Gastrocnemius medialis (tissue), 4 donors: ENCODE measurements around the gene SNRPE. TPM values are rescaled to one million over a fixed set of nuclear protein-coding genes. Genes with fewer than 3 reads are reported as not detected.

ENCODE experiments used
- ATAC-seq, 2 donors: fragments of 150-250 bp; one replicate each; pipeline ENCODE4 v1.9.1; 2016
- DNase-seq, 2 donors: peaks; one replicate each; pipeline ENCODE4 v3.0.0-alpha.2; 2019
- H3K27ac ChIP-seq, 4 donors: fragments of 200-600 bp; sonication (generic); 1 replicate in 1 of 4; 2 replicates in 3 of 4; pipeline ENCODE4 v1.5.1; 2016 to 2018; ENCODE audit warnings: mild to moderate bottlenecking in 2 of 4, moderate library complexity in 1 of 4
- H3K27me3 ChIP-seq, 3 donors: fragments of 200-600 bp; sonication (generic) in 2 of 3; 1 replicate in 1 of 3; 2 replicates in 2 of 3; pipeline versions ENCODE4 v1.5.1 to v1.6.0; 2016 to 2019; ENCODE audit warnings: mild to moderate bottlenecking in 1 of 3, moderate library complexity in 1 of 3
- H3K36me3 ChIP-seq, 2 donors: fragments of 200-600 bp; sonication (generic) in 1 of 2; one replicate each; pipeline ENCODE4 v1.5.1; 2017 to 2018
- H3K4me1 ChIP-seq, 2 donors: fragments of 200-600 bp; sonication (generic) in 1 of 2; one replicate each; pipeline ENCODE4 v1.5.1; 2016 to 2017; ENCODE audit warnings: mild to moderate bottlenecking in 2 of 2
- H3K4me3 ChIP-seq, 4 donors: fragments of 200-600 bp; sonication (generic) in 3 of 4; 1 replicate in 1 of 4; 2 replicates in 3 of 4; pipeline ENCODE4 v1.5.1; 2016 to 2019; ENCODE audit warnings: mild to moderate bottlenecking in 2 of 4
- H3K9me3 ChIP-seq, 3 donors: fragments of 200-600 bp; sonication (generic) in 2 of 3; 1 replicate in 1 of 3; 2 replicates in 2 of 3; pipeline ENCODE4 v1.5.1; 2016 to 2019
- POLR2A ChIP-seq, 2 donors: fragments of 450-650 bp; IDR thresholded peaks; one replicate each; pipeline ENCODE4 v1.6.1; 2017; ENCODE audit warnings: antibody characterized with exemption in 2 of 2, mild to moderate bottlenecking in 2 of 2, moderate library complexity in 2 of 2
- in situ Hi-C, 4 donors: fragments of 200-750 bp; cut with MboI; loops; one replicate each; pipeline versions ENCODE4 v1.15.0 to v1.8.0; 2017; ENCODE audit warnings: low sequenced_read_pairs in 4 of 4
- intact Hi-C: fragments of 100-400 bp; cut with DNase I; formaldehyde crosslinking; loops from one replicate; pipeline ENCODE4 v1.15.1; 2023; ENCODE audit warnings: low total_unique reads
- total RNA-seq, 4 donors: library from RNA; depleted of rRNA; stranded (reverse); fragments of >200 nt; gene quantifications; one replicate each; pipeline versions ENCODE4 v1.1.0 to v1.2.3, GENCODE V29; 2016
- TF ChIP-seq, protein P1 (sequence below), 5 experiments: fragments of 450-650 bp in 3 of 5; fragments of 200-600 bp in 2 of 5; sonication (generic) in 2 of 5; IDR thresholded peaks in 4 of 5; conservative IDR thresholded peaks in 1 of 5; 1 replicate in 4 of 5; 2 replicates in 1 of 5; pipeline ENCODE4 v1.5.1; 2016 to 2019; ENCODE audit warnings: antibody characterized with exemption in 5 of 5, mild to moderate bottlenecking in 3 of 5, moderate library complexity in 3 of 5

SNRPE gene
- total RNA-seq, 4 donors from 2014 or later: 23.7 to 39.1 (median 30.5) TPM

DNA sequence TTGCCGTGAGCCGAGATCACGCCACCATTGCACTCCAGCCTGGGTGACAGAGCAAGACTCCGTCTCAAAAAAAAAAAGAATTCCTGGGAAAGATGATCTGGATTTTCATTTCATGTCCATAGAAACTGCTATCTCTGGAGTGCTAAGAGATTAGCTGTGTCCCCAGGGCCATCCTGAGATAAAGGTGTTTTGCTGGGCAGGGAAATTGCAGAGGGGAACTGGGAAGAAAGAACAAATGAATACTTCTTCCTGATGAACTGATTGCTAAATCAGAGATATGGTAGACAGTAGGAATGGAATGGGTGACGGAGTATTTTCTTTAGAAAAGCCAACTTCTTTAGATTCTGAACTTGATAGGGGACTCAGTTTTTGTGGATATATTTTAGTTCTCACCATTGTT, 19.2 kb downstream of the SNRPE start:
- H3K27me3 ChIP-seq: no peaks in the 10 kb centered on the region
- in situ Hi-C loops (no loop called here), intact Hi-C loops (no loop called here)
- no peaks in the 10 kb centered on the region for H3K4me1 ChIP-seq
- no peaks in the 10 kb centered on the region for H3K36me3 ChIP-seq
- DNase-seq: no peak
- TF ChIP-seq, protein P1, sequence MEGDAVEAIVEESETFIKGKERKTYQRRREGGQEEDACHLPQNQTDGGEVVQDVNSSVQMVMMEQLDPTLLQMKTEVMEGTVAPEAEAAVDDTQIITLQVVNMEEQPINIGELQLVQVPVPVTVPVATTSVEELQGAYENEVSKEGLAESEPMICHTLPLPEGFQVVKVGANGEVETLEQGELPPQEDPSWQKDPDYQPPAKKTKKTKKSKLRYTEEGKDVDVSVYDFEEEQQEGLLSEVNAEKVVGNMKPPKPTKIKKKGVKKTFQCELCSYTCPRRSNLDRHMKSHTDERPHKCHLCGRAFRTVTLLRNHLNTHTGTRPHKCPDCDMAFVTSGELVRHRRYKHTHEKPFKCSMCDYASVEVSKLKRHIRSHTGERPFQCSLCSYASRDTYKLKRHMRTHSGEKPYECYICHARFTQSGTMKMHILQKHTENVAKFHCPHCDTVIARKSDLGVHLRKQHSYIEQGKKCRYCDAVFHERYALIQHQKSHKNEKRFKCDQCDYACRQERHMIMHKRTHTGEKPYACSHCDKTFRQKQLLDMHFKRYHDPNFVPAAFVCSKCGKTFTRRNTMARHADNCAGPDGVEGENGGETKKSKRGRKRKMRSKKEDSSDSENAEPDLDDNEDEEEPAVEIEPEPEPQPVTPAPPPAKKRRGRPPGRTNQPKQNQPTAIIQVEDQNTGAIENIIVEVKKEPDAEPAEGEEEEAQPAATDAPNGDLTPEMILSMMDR (IDR thresholded peaks at IDR 0.05 in 4 of 5, conservative IDR thresholded peaks at IDR 0.05 in 1 of 5): no peak
- no peak for TF ChIP-seq POLR2A (IDR thresholded peaks at IDR 0.05)
- no peaks in the 10 kb centered on the region for H3K9me3 ChIP-seq
- no peak overlapping the region for H3K4me3 ChIP-seq
- no peak for ATAC-seq
- no peak overlapping the region for H3K27ac ChIP-seq

DNA sequence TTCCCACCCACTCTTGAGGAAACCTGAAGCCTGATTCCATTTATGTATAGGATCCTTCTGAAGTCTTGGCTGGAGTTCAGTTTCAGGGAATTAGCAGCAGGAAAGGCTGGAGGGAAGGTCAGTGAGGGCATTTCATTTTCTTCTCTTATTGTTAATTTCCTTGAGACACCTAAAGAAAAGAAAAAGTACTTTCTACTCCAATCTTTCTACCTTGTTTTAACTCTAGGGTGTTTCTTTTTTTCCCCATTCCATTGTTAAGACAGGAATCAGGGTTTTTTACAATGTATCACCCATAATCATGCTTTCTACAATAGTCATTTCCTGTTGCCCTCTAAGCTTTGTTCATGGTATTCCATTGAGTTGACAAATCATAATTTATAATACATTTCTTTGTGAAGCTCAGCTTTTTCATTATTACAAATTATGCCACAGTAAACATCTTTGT, 27.4 kb downstream of the SNRPE start:
- Histone ChIP-seq H3K4me1 (no peaks in the 10 kb centered on the region), H3K36me3 (no peaks in the 10 kb centered on the region), H3K27ac (no peak overlapping the region), H3K9me3 (no peaks in the 10 kb centered on the region), H3K4me3 (no peak overlapping the region), H3K27me3 (no peaks in the 10 kb centered on the region)
- no peak for DNase-seq
- in situ Hi-C loops: no loop called here
- intact Hi-C loops: no loop called here
- TF ChIP-seq POLR2A (IDR thresholded peaks at IDR 0.05): no peak
- TF ChIP-seq, protein P1 (IDR thresholded peaks at IDR 0.05 in 4 of 5, conservative IDR thresholded peaks at IDR 0.05 in 1 of 5): no peak
- no peak for ATAC-seq

DNA sequence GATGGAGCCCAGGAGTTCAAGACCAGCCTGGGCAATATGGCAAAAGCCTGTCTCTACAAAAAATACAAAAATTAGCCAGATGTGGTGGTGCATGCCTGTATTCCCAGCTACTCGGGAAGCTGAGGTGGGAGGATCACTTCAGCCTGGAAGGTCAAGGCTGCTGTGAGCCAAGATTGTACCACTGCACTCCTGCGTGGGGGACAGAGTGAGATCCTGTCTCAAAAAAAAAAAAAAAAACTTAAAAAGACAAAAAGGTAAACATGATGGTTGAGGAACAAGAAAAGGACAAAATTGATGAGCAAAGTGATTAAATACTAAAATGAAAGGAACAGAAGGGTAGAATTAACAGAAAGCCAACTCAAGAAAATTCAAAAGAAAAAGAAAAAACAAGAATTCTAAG, 30.6 kb downstream of the SNRPE start:
- TF ChIP-seq POLR2A (IDR thresholded peaks at IDR 0.05): no peak
- TF ChIP-seq, protein P1 (IDR thresholded peaks at IDR 0.05 in 4 of 5, conservative IDR thresholded peaks at IDR 0.05 in 1 of 5): no peak
- Histone ChIP-seq H3K36me3 (no peaks in the 10 kb centered on the region), H3K27ac (no peak overlapping the region), H3K4me3 (no peak overlapping the region), H3K9me3 (peaks cover 0 to 9% (median 0%) of the 10 kb centered on the region in 3 donors), H3K27me3 (no peaks in the 10 kb centered on the region), H3K4me1 (no peaks in the 10 kb centered on the region)
- intact Hi-C loops (no loop called here), in situ Hi-C loops (no loop called here)
- DNase-seq (no peak), ATAC-seq (no peak)

DNA sequence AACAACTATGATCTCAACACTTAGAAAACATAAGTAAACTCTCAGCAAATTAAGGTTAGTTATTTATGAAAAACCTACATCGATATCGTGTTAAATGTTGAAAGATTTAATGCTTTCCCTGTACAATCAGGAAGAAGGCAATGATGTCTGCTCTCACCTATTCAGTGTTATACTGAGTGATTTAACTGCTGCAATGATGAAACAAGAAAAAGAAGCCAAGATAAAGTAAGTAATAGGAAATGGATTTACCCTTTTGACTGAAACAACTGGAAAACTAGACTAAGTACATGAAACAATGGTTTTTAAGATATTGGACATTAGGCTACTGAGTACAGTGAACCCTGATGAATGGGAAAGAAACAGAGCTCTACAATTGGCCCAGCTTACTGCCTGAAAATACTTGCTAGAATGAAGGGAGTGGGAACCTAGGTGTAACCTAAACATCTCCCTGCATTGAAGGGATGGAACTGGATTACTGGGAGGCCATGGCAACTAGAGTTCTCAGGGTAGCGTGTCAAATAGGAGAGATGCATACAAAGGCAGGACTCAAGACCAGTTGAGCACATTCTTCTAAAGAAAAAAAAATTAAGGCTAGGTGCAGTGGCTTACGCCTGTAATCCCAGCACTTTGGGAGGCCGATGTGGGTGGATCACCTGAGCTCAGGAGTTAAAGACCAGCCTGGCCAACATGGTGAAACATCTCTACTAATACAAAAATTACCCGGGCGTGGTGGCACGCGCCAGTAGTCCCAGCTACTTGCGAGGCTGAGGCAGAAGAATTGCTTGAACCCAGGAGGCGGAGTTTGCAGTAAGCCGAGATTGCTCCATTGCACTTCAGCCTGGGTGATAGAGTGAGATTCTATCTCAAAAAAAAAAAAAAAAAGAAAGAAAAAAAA, 37.3 kb downstream of the SNRPE start:
- intact Hi-C loops (no loop called here), in situ Hi-C loops (no loop called here)
- TF ChIP-seq, protein P1 (IDR thresholded peaks at IDR 0.05 in 4 of 5, conservative IDR thresholded peaks at IDR 0.05 in 1 of 5): no peak
- no peak for TF ChIP-seq POLR2A (IDR thresholded peaks at IDR 0.05)
- no peak overlapping the region for H3K4me3 ChIP-seq
- DNase-seq (no peak), ATAC-seq (no peak)
- peaks cover 0 to 9% (median 0%) of the 10 kb centered on the region in 3 donors for H3K9me3 ChIP-seq
- H3K27me3 ChIP-seq: no peaks in the 10 kb centered on the region
- H3K4me1 ChIP-seq: no peaks in the 10 kb centered on the region
- no peaks in the 10 kb centered on the region for H3K36me3 ChIP-seq
- H3K27ac ChIP-seq: no peak overlapping the region
